ENCODE results near the gene OBSCN. TPM values are rescaled to one million over a fixed set of nuclear protein-coding genes. Genes with fewer than 3 reads are reported as not detected.

OBSCN gene
- total RNA-seq, 1 experiment from 2014 or later: 33.3 TPM

DNA sequence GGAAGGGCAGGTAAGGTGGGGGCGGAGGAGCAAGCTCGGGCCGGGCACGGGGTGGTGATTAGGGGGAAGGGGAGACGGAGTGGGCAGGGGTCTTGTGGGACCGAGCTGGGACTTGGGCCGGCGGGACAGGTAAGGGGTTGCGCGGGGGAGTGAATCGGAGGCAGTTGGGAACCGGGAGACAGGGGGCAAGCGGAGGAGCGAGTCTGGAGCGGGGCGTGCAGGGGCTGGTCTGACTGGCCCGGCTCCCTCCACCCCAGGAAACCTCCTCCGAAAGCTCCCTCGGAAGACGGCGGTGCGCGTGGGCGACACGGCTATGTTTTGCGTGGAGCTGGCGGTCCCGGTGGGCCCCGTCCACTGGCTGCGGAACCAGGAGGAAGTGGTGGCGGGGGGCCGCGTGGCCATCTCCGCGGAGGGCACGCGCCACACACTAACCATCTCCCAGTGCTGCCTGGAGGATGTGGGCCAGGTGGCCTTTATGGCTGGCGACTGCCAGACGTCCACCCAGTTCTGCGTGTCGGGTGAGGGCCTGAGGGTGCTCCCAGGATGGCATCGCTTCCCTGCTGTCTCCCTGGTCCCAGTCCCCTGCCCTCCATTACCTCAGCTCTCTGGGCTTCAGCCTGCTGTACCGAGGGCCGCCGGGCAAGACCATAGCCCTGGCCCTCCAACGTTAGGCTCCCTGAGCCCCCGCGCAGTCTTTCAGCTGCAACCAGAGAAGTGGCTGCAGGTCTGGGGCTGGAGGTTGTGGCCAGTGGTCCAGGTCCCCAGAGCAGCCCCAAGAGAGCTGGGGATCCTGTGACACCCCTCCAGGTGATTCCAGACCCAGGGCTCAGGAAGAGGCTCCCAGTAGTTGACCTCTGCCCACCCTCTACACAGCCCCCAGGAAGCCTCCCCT, 6.3 kb downstream of the OBSCN start:
- Histone ChIP-seq H3K4me1 (ENCODE audit: insufficient read depth, low read length) (no peaks in the 10 kb centered on the region; the same call in 1 of the 2 replicates), H3K14ac (ENCODE audit: insufficient read depth, low read length) (peak overlapping the region; percentile 82; the same call in 1 of the 2 replicates), H3K23me2 (ENCODE audit: insufficient read length, low read depth, low read length, poor library complexity, severe bottlenecking) (peaks cover 15% of the 10 kb centered on the region), H2BK20ac (ENCODE audit: low read depth, low read length, poor library complexity, severe bottlenecking) (no peak overlapping the region), H2BK120ac (ENCODE audit: low read depth, low read length, poor library complexity, severe bottlenecking) (no peak overlapping the region), H3K27me3 (ENCODE audit: insufficient read depth, low read length) (no peaks in the 10 kb centered on the region; the same call in 1 of the 2 replicates), H3K79me1 (ENCODE audit: insufficient read depth, low read depth, low read length, poor library complexity, severe bottlenecking) (no peaks in the 10 kb centered on the region), H2BK15ac (ENCODE audit: low read depth, low read length) (no peak overlapping the region), H4K91ac (ENCODE audit: insufficient read length, low read depth, low read length) (no peak overlapping the region), H4K20me1 (ENCODE audit: control insufficient read depth, insufficient read depth, insufficient read length) (no peaks in the 10 kb centered on the region), H3K4ac (ENCODE audit: low read depth, low read length) (no peak overlapping the region), H2BK12ac (ENCODE audit: insufficient read length, low read depth, low read length) (no peak overlapping the region), H3T11ph (ENCODE audit: low read length) (no peak overlapping the region), H3K79me2 (ENCODE audit: insufficient read depth, low read length) (no peaks in the 10 kb centered on the region), H3K18ac (ENCODE audit: insufficient read length, low read depth, low read length) (peak overlapping the region; percentile 63), H2BK5ac (ENCODE audit: insufficient read length, low read length) (no peak overlapping the region), H3K56ac (ENCODE audit: insufficient read length, low read depth, low read length) (no peak overlapping the region), H3K23ac (ENCODE audit: insufficient read length, low read depth, low read length) (no peak overlapping the region), H2AK5ac (ENCODE audit: insufficient read length, low read length) (no peak overlapping the region), H3K9me3 (ENCODE audit: control insufficient read depth, low read depth, low read length) (no peaks in the 10 kb centered on the region), H3K27ac (ENCODE audit: insufficient read length, low read depth, low read length) (no peak overlapping the region), H2AFZ (ENCODE audit: low read length) (no peak overlapping the region), H3K4me2 (ENCODE audit: insufficient read depth, insufficient read length, low read length) (peak overlapping the region; percentile 43), H4K5ac (ENCODE audit: insufficient read length, low read depth, low read length) (no peak overlapping the region), H4K8ac (replicated peaks; ENCODE audit: insufficient read length, low read depth, low read length) (no peak overlapping the region), H3K9ac (ENCODE audit: extremely low read depth, insufficient read length, low read length) (no peak overlapping the region)
- peaks cover 17 to 34% (median 30%) of the 10 kb centered on the region in 3 experiments; a peak in 6 of 7 replicates for H3K36me3 Mint-ChIP-seq (ENCODE audit: insufficient read depth in 1 of 3, low read depth in 3 of 3)
- no peaks in the 10 kb centered on the region for H3K9me3 Mint-ChIP-seq
- H3K27ac Mint-ChIP-seq: no peak overlapping the region
- H3K27me3 Mint-ChIP-seq (ENCODE audit: low read depth): no peaks in the 10 kb centered on the region
- TF ChIP-seq, protein P1, sequence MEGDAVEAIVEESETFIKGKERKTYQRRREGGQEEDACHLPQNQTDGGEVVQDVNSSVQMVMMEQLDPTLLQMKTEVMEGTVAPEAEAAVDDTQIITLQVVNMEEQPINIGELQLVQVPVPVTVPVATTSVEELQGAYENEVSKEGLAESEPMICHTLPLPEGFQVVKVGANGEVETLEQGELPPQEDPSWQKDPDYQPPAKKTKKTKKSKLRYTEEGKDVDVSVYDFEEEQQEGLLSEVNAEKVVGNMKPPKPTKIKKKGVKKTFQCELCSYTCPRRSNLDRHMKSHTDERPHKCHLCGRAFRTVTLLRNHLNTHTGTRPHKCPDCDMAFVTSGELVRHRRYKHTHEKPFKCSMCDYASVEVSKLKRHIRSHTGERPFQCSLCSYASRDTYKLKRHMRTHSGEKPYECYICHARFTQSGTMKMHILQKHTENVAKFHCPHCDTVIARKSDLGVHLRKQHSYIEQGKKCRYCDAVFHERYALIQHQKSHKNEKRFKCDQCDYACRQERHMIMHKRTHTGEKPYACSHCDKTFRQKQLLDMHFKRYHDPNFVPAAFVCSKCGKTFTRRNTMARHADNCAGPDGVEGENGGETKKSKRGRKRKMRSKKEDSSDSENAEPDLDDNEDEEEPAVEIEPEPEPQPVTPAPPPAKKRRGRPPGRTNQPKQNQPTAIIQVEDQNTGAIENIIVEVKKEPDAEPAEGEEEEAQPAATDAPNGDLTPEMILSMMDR (conservative IDR thresholded peaks at IDR 0.05): no peak
- WGBS (ENCODE audit: extremely low coverage, insufficient read length, low lambda C conversion rate): no CpG with 5 or more reads among the region's 48 CpGs
- H3K4me1 Mint-ChIP-seq: peaks cover 0 to 2% of the 10 kb centered on the region in 2 experiments; a peak in 1 of 4 replicates
- DNase-seq: no peak
- peak overlapping the region; percentile 77 to 91 for H3K4me3 Mint-ChIP-seq

Data from H9 (cell line).